Liver (tissue), 3 donors: ENCODE data around the gene C1orf94.

Experiments
- FOXA1 ChIP-seq: IDR thresholded peaks from 2 replicates; pipeline ENCODE4 v1.6.1; 2016; ENCODE audit warnings: antibody characterized with exemption
- GABPA ChIP-seq, 2 donors: IDR thresholded peaks in 1 of 2; conservative IDR thresholded peaks in 1 of 2; 2 replicates each; pipeline ENCODE4 v1.6.1; 2016; ENCODE audit warnings: antibody characterized with exemption in 2 of 2, mild to moderate bottlenecking in 1 of 2, moderate library complexity in 1 of 2
- MAX ChIP-seq: IDR thresholded peaks from 2 replicates; pipeline ENCODE4 v1.6.1; 2016; ENCODE audit warnings: antibody characterized with exemption
- RXRA ChIP-seq, 2 donors: IDR thresholded peaks; 2 replicates each; pipeline ENCODE4 v1.6.1; 2017 to 2018; ENCODE audit warnings: antibody characterized with exemption in 2 of 2, mild to moderate bottlenecking in 1 of 2
- SP1 ChIP-seq: IDR thresholded peaks from 2 replicates; pipeline ENCODE4 v1.6.1; 2018; ENCODE audit warnings: antibody characterized with exemption, mild to moderate bottlenecking
- YY1 ChIP-seq: IDR thresholded peaks from 2 replicates; pipeline ENCODE4 v1.6.1; 2016; ENCODE audit warnings: antibody characterized with exemption, mild to moderate bottlenecking
- ZBTB33 ChIP-seq: IDR thresholded peaks from 2 replicates; pipeline ENCODE4 v1.6.1; 2016; ENCODE audit warnings: antibody characterized with exemption
- TF ChIP-seq, protein P1 (sequence below): fragments of 150-350 bp; IDR thresholded peaks from 2 replicates; pipeline ENCODE4 v1.5.1; 2017; ENCODE audit warnings: improper control_type of control experiment, low read depth, low read length; ENCODE audit not compliant: missing input control
- TF ChIP-seq, protein P2 (sequence below): IDR thresholded peaks from 2 replicates; pipeline ENCODE4 v1.6.1; 2016; ENCODE audit warnings: antibody characterized with exemption, mild to moderate bottlenecking
- donor health status: healthy.
- donor health status: healthy.

DNA sequence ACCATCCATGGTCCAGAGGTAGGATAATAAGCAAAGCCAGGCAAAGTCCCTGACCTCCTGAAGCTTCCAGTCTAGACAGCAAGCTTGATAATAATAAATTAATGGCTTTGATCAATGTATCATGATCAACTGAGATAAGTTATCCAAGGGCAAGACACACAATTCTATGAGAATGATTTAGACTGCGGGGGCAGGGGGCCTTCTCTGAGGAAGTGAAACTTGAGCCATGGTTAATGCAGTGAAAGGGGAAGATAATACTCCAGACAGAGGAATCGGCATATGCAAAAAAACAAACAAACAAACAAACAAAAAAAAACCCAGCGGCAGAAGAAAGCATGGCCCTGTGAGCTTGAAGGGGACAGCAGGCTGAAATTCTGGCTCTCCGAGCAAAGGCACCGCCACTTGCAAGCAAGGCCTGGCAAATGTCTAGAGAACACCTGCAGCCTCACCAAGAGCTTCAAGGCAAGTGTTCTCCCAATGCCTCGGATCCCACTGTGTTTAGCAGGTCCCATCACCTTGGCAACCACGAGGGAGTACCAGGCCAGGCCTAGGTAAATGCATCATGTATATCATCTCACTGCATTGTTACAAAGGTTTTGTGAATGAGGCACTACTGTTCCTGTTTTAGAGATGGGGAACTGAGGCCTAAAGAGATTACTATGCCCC, 36.6 kb upstream of the C1orf94 start:
- TF ChIP-seq, protein P1, sequence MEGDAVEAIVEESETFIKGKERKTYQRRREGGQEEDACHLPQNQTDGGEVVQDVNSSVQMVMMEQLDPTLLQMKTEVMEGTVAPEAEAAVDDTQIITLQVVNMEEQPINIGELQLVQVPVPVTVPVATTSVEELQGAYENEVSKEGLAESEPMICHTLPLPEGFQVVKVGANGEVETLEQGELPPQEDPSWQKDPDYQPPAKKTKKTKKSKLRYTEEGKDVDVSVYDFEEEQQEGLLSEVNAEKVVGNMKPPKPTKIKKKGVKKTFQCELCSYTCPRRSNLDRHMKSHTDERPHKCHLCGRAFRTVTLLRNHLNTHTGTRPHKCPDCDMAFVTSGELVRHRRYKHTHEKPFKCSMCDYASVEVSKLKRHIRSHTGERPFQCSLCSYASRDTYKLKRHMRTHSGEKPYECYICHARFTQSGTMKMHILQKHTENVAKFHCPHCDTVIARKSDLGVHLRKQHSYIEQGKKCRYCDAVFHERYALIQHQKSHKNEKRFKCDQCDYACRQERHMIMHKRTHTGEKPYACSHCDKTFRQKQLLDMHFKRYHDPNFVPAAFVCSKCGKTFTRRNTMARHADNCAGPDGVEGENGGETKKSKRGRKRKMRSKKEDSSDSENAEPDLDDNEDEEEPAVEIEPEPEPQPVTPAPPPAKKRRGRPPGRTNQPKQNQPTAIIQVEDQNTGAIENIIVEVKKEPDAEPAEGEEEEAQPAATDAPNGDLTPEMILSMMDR, result no peak
- no peak for TF ChIP-seq GABPA (IDR thresholded peaks at IDR 0.05 in 1 of 2, conservative IDR thresholded peaks at IDR 0.05 in 1 of 2)
- TF ChIP-seq RXRA (IDR thresholded peaks at IDR 0.05), result no peak
- TF ChIP-seq YY1, result no peak
- no peak for TF ChIP-seq FOXA1
- TF ChIP-seq, protein P2, sequence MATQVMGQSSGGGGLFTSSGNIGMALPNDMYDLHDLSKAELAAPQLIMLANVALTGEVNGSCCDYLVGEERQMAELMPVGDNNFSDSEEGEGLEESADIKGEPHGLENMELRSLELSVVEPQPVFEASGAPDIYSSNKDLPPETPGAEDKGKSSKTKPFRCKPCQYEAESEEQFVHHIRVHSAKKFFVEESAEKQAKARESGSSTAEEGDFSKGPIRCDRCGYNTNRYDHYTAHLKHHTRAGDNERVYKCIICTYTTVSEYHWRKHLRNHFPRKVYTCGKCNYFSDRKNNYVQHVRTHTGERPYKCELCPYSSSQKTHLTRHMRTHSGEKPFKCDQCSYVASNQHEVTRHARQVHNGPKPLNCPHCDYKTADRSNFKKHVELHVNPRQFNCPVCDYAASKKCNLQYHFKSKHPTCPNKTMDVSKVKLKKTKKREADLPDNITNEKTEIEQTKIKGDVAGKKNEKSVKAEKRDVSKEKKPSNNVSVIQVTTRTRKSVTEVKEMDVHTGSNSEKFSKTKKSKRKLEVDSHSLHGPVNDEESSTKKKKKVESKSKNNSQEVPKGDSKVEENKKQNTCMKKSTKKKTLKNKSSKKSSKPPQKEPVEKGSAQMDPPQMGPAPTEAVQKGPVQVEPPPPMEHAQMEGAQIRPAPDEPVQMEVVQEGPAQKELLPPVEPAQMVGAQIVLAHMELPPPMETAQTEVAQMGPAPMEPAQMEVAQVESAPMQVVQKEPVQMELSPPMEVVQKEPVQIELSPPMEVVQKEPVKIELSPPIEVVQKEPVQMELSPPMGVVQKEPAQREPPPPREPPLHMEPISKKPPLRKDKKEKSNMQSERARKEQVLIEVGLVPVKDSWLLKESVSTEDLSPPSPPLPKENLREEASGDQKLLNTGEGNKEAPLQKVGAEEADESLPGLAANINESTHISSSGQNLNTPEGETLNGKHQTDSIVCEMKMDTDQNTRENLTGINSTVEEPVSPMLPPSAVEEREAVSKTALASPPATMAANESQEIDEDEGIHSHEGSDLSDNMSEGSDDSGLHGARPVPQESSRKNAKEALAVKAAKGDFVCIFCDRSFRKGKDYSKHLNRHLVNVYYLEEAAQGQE, result no peak
- TF ChIP-seq ZBTB33, result no peak
- no peak for TF ChIP-seq SP1
- no peak for TF ChIP-seq MAX
